HG02885 (cell line): ENCODE measurements around the gene HS3ST5.

Source experiments
- ATAC-seq: cut with Tn5 transposase; IDR thresholded peaks from one replicate; pipeline ENCODE4 v1.9.1; 2021; ENCODE audit warnings: mild to moderate bottlenecking; ENCODE audit not compliant: unreplicated experiment, poor library complexity

The HS3ST5 gene

GRCh38 chr6:114210467-114210866 lies 132.4 kb downstream of the HS3ST5 start:
- ATAC-seq, result no peak

GRCh38 chr6:114203460-114203859 lies 139.4 kb downstream of the HS3ST5 start:
- no peak for ATAC-seq

- ATAC-seq, result no peak
These were observed 140.4 kb downstream of the HS3ST5 start for GRCh38 chr6:114202389-114202788.

- ATAC-seq, result no peak
These were observed 141.9 kb downstream of the HS3ST5 start for GRCh38 chr6:114200891-114201290.

- no peak for ATAC-seq
These were observed 147.0 kb downstream of the HS3ST5 start for GRCh38 chr6:114195631-114196403.

GRCh38 chr6:114195027-114195365 lies 147.8 kb downstream of the HS3ST5 start:
- no peak for ATAC-seq

GRCh38 chr6:114194362-114195026 lies 148.3 kb downstream of the HS3ST5 start:
- no peak for ATAC-seq

- no peak for ATAC-seq
These were observed 155.3 kb downstream of the HS3ST5 start for GRCh38 chr6:114187563-114187962.

GRCh38 chr6:114181664-114182063 lies 161.2 kb downstream of the HS3ST5 start:
- no peak for ATAC-seq

- no peak for ATAC-seq
These were observed 163.4 kb downstream of the HS3ST5 start for GRCh38 chr6:114179411-114179810.

GRCh38 chr6:114176726-114177125 lies 166.1 kb downstream of the HS3ST5 start:
- ATAC-seq, result no peak

GRCh38 chr6:114172576-114173260 lies 170.1 kb downstream of the HS3ST5 start:
- no peak for ATAC-seq

- no peak for ATAC-seq
These were observed 171.3 kb downstream of the HS3ST5 start for GRCh38 chr6:114171473-114171872.

- no peak for ATAC-seq
These were observed 171.8 kb downstream of the HS3ST5 start for GRCh38 chr6:114170958-114171387.

GRCh38 chr6:114170372-114170771 lies 172.5 kb downstream of the HS3ST5 start:
- ATAC-seq, result no peak

- ATAC-seq, result no peak
These were observed 173.1 kb downstream of the HS3ST5 start for GRCh38 chr6:114169763-114170162.

- no peak for ATAC-seq
These were observed 174.9 kb downstream of the HS3ST5 start for GRCh38 chr6:114167583-114168576.

GRCh38 chr6:114164207-114164606 lies 178.6 kb downstream of the HS3ST5 start:
- no peak for ATAC-seq

GRCh38 chr6:114162691-114163347 lies 180.0 kb downstream of the HS3ST5 start:
- no peak for ATAC-seq

- no peak for ATAC-seq
These were observed 181.9 kb downstream of the HS3ST5 start for GRCh38 chr6:114160881-114161280.
